ENCODE measurements around the gene PEA15.

The PEA15 gene

GRCh38 chr1:160161965-160162705 is 43.0 kb upstream of the PEA15 start:
- in situ Hi-C loops (cut with HindIII; ENCODE audit: low sequenced_read_pairs) = no loop called here

DNA sequence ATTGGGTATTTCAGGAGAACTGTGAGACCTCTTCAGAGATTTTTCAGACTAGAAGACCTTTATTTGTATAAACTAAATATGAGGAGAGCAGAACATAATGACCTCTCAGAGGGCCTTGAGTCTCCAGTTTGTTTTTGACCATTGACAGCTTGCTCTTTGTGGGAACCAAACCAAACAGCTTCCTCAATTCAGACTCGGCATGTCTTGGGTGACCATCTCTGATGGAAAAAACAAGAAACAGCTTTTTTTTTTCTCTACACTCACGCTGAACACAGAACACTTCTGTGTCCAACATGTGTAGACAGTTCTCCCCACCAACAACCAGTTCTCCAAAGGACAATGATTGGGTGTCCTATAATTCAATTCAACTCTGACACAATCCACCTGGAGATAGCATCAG is 42.3 kb upstream of the PEA15 start:
- TF ChIP-seq CTCF (IDR thresholded peaks at IDR 0.05; ENCODE audit: low read depth, low read length, missing control alignments) = no peak
- DNase-seq (ENCODE audit: low read depth) = no peak
- no peak overlapping the region for H3K4me3 ChIP-seq (ENCODE audit: low read depth, low read length)
- in situ Hi-C loops (cut with HindIII; ENCODE audit: low sequenced_read_pairs) = no loop called here

More at GRCh38 chr1:160161965-160162705, 43.0 kb upstream of the PEA15 start:
- H3K4me3 ChIP-seq (ENCODE audit: low read depth, low read length) = no peak overlapping the region
- peak; percentile 33 for DNase-seq (ENCODE audit: low read depth)
- TF ChIP-seq CTCF (IDR thresholded peaks at IDR 0.05; ENCODE audit: low read depth, low read length, missing control alignments) = peak; percentile 75

DNA sequence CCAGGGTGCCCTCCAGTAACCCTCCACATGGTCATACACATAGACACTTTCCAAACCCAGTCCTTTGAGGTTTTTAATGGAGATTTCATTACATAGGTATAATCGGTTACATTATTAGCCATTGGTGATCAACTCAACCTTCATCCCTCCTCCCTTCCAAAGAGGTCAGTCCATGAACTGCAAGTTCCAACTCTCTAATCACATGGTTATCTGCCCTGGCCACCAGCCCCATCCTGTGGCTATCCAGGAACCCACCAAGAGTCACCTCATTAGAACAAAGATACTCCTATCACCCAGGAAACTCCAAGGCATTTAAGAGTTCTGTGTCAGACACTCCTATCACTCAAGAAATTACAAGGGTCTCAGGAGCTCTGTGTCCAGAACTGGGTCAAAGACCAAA is 41.6 kb upstream of the PEA15 start:
- in situ Hi-C loops (cut with HindIII; ENCODE audit: low sequenced_read_pairs) = no loop called here
- H3K4me3 ChIP-seq (ENCODE audit: low read depth, low read length) = no peak overlapping the region
- TF ChIP-seq CTCF (IDR thresholded peaks at IDR 0.05; ENCODE audit: low read depth, low read length, missing control alignments) = no peak
- no peak for DNase-seq (ENCODE audit: low read depth)

DNA sequence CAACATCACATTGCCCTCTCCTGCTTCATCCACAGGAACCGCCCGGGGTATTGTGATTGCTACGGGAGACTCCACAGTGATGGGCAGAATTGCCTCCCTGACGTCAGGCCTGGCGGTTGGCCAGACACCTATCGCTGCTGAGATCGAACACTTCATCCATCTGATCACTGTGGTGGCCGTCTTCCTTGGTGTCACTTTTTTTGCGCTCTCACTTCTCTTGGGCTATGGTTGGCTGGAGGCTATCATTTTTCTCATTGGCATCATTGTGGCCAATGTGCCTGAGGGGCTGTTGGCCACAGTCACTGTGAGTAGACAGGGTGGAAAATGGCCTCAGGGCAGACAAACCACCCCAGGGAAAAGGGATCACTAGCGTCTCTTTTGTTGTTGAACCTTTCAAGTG is 41.1 kb upstream of the PEA15 start:
- no peak overlapping the region for H3K4me3 ChIP-seq (ENCODE audit: low read depth, low read length)
- no peak for DNase-seq (ENCODE audit: low read depth)
- in situ Hi-C loops (cut with HindIII; ENCODE audit: low sequenced_read_pairs) = no loop called here
- no peak for TF ChIP-seq CTCF (IDR thresholded peaks at IDR 0.05; ENCODE audit: low read depth, low read length, missing control alignments)

DNA sequence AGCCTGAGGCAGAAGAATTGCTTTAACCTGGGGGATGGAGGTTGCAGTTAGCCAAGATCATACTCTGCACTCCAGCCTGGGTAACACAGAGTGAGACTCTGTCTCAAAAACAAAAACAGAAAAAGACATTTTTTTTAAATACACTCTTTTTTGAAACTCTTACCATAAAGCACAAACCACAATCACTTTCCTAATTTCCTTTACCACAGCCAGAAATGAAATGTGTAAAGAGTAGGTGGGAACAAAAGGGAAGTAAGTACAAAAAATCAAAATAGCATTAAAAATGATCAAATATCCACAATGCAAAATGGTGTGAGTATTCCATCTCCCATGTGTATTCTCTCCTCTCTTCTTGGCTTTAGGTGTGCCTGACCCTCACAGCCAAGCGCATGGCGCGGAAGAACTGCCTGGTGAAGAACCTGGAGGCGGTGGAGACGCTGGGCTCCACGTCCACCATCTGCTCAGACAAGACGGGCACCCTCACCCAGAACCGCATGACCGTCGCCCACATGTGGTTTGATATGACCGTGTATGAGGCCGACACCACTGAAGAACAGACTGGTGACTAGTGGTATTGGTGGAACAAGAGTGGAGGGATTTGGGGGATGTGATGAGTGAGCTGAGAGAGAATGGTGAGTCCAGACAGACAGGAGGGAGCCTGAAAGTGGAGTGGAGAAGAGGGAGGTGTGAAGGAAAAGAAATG is 38.9 kb upstream of the PEA15 start:
- in situ Hi-C loops (cut with HindIII; ENCODE audit: low sequenced_read_pairs) = no loop called here
- TF ChIP-seq CTCF (IDR thresholded peaks at IDR 0.05; ENCODE audit: low read depth, low read length, missing control alignments) = no peak
- H3K4me3 ChIP-seq (ENCODE audit: low read depth, low read length) = no peak overlapping the region
- DNase-seq (ENCODE audit: low read depth) = no peak

DNA sequence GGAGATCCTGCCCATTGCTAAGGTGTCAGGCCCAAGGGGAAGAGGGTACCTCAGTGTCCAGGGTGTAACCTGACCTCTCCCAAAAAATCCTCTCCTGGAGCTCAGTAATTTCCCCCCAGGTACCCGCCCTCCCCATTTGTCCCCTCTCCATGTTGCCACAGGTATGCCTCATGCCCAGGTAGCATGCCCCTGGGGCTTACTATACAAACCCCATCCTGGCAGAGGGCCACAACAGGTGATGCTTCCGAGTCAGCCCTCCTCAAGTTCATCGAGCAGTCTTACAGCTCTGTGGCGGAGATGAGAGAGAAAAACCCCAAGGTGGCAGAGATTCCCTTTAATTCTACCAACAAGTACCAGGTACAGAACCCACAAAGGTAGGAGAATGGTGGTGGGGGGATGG is 38.1 kb upstream of the PEA15 start:
- in situ Hi-C loops (cut with HindIII; ENCODE audit: low sequenced_read_pairs) = no loop called here

More for the DNA sequence above, 38.1 kb upstream of the PEA15 start:
- H3K4me3 ChIP-seq (ENCODE audit: low read depth, low read length) = no peak overlapping the region
- no peak for TF ChIP-seq CTCF (IDR thresholded peaks at IDR 0.05; ENCODE audit: low read depth, low read length, missing control alignments)
- no peak for DNase-seq (ENCODE audit: low read depth)

Measured in astrocyte of the cerebellum (primary cell).